Measurements from ENCODE around the gene JARID2. TPM values are rescaled to one million over a fixed set of nuclear protein-coding genes. Genes with fewer than 3 reads are reported as not detected.

JARID2 gene
- total RNA-seq, 1 donor from 2014 or later, result 38.9 TPM

- no peaks in the 10 kb centered on the region for H3K9me3 Mint-ChIP-seq
- peak; percentile 28 for DNase-seq (ENCODE audit: low spot score)
- peak overlapping the region; percentile 33 for H3K4me3 ChIP-seq
- H3K4me1 ChIP-seq, result peaks cover 57% of the 10 kb centered on the region
- H3K27ac Mint-ChIP-seq, result peak overlapping the region; percentile 82
- TF ChIP-seq EZH2phosphoT487 (IDR thresholded peaks at IDR 0.05) (no peak), EZH2 (IDR thresholded peaks at IDR 0.05) (no peak), CTCF (IDR thresholded peaks at IDR 0.05) (no peak)
- H3K9me3 ChIP-seq (ENCODE audit: low read depth), result no peaks in the 10 kb centered on the region
- peak overlapping the region; percentile 65 for H3K4me3 Mint-ChIP-seq
- H3K9ac ChIP-seq, result no peak overlapping the region
- peaks cover 98% of the 10 kb centered on the region for H4K20me1 ChIP-seq (ENCODE audit: low read depth)
- H3F3A ChIP-seq (ENCODE audit: low read depth), result peaks cover 48% of the 10 kb centered on the region
- H2AFZ ChIP-seq (replicated peaks), result no peak overlapping the region
- peak overlapping the region; percentile 76 for H3K4me2 ChIP-seq
- H3K36me3 Mint-ChIP-seq, result peaks cover 2% of the 10 kb centered on the region
- H3K36me3 ChIP-seq, result no peaks in the 10 kb centered on the region
- H3K27ac ChIP-seq, result no peak overlapping the region
- H3K79me2 ChIP-seq (ENCODE audit: low read depth), result peaks cover 100% of the 10 kb centered on the region
- H3K27me3 ChIP-seq, result no peaks in the 10 kb centered on the region
- peaks cover 73% of the 10 kb centered on the region for H3K4me1 Mint-ChIP-seq
- no peaks in the 10 kb centered on the region for H3K27me3 Mint-ChIP-seq (ENCODE audit: insufficient read depth, low read depth)
Measured at GRCh38 chr6:15269011-15269410, 23.1 kb downstream of the JARID2 start.

DNA sequence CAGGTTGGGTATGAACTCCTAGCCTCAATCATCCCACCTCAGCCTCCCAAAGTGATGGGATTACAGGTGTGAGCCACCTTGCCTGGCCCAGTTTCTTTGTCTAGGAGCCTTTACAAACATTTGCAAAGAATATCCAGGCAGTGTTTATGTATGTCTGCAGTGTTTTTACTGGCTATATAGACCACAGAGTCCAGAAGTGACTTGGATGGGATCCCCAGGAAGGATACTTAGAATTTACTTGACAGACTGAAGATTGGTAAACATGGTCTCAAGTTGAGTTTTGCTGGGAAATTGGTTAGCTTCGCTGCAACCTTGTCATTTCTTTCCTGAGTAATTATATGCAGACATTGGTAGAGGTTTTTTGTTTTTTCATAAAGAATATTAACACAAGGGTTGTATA is 23.8 kb downstream of the JARID2 start:
- H3K36me3 Mint-ChIP-seq, result peaks cover 6% of the 10 kb centered on the region
- no peak for DNase-seq (ENCODE audit: low spot score)
- Histone ChIP-seq H2AFZ (replicated peaks) (no peak overlapping the region), H3K9me3 (ENCODE audit: low read depth) (no peaks in the 10 kb centered on the region), H3K27ac (no peak overlapping the region), H3K4me2 (no peak overlapping the region), H3K9ac (no peak overlapping the region), H3K36me3 (no peaks in the 10 kb centered on the region), H3K4me1 (peaks cover 51% of the 10 kb centered on the region), H3F3A (ENCODE audit: low read depth) (peaks cover 42% of the 10 kb centered on the region), H3K27me3 (no peaks in the 10 kb centered on the region), H3K4me3 (no peak overlapping the region), H3K79me2 (ENCODE audit: low read depth) (peaks cover 100% of the 10 kb centered on the region), H4K20me1 (ENCODE audit: low read depth) (peaks cover 98% of the 10 kb centered on the region)
- H3K4me1 Mint-ChIP-seq, result peaks cover 72% of the 10 kb centered on the region
- H3K27me3 Mint-ChIP-seq (ENCODE audit: insufficient read depth, low read depth), result no peaks in the 10 kb centered on the region
- TF ChIP-seq EZH2 (IDR thresholded peaks at IDR 0.05) (no peak), CTCF (IDR thresholded peaks at IDR 0.05) (no peak), EZH2phosphoT487 (IDR thresholded peaks at IDR 0.05) (no peak)
- no peaks in the 10 kb centered on the region for H3K9me3 Mint-ChIP-seq
- no peak overlapping the region for H3K27ac Mint-ChIP-seq
- H3K4me3 Mint-ChIP-seq, result peak overlapping the region; percentile 65

GRCh38 chr6:15270402-15270801 is 24.5 kb downstream of the JARID2 start:
- Histone ChIP-seq H3K4me2 (no peak overlapping the region), H4K20me1 (ENCODE audit: low read depth) (peaks cover 98% of the 10 kb centered on the region), H3K79me2 (ENCODE audit: low read depth) (peaks cover 100% of the 10 kb centered on the region), H3K4me3 (no peak overlapping the region), H2AFZ (replicated peaks) (no peak overlapping the region), H3K27me3 (no peaks in the 10 kb centered on the region), H3F3A (ENCODE audit: low read depth) (peaks cover 34% of the 10 kb centered on the region), H3K27ac (no peak overlapping the region), H3K36me3 (no peaks in the 10 kb centered on the region), H3K9me3 (ENCODE audit: low read depth) (no peaks in the 10 kb centered on the region), H3K9ac (no peak overlapping the region), H3K4me1 (peaks cover 48% of the 10 kb centered on the region)
- peaks cover 8% of the 10 kb centered on the region for H3K36me3 Mint-ChIP-seq
- peaks cover 72% of the 10 kb centered on the region for H3K4me1 Mint-ChIP-seq
- peak overlapping the region; percentile 5 for H3K4me3 Mint-ChIP-seq
- no peaks in the 10 kb centered on the region for H3K27me3 Mint-ChIP-seq (ENCODE audit: insufficient read depth, low read depth)
- no peak for DNase-seq (ENCODE audit: low spot score)
- no peaks in the 10 kb centered on the region for H3K9me3 Mint-ChIP-seq
- H3K27ac Mint-ChIP-seq, result no peak overlapping the region
- TF ChIP-seq CTCF (IDR thresholded peaks at IDR 0.05) (no peak), EZH2phosphoT487 (IDR thresholded peaks at IDR 0.05) (no peak), EZH2 (IDR thresholded peaks at IDR 0.05) (no peak)
